GM18502 (cell line): ENCODE results near the gene RUNX2.
"Not testable (repeated sequence)": the region's sequence is repeated elsewhere in the genome, so short reads cannot be mapped to it uniquely, and the experiment has no call there.

Experiments
- ATAC-seq: cut with Tn5 transposase; IDR thresholded peaks from one replicate; pipeline ENCODE4 v1.9.1; 2021; ENCODE audit warnings: mild to moderate bottlenecking; ENCODE audit not compliant: unreplicated experiment, poor library complexity

RUNX2 gene

DNA sequence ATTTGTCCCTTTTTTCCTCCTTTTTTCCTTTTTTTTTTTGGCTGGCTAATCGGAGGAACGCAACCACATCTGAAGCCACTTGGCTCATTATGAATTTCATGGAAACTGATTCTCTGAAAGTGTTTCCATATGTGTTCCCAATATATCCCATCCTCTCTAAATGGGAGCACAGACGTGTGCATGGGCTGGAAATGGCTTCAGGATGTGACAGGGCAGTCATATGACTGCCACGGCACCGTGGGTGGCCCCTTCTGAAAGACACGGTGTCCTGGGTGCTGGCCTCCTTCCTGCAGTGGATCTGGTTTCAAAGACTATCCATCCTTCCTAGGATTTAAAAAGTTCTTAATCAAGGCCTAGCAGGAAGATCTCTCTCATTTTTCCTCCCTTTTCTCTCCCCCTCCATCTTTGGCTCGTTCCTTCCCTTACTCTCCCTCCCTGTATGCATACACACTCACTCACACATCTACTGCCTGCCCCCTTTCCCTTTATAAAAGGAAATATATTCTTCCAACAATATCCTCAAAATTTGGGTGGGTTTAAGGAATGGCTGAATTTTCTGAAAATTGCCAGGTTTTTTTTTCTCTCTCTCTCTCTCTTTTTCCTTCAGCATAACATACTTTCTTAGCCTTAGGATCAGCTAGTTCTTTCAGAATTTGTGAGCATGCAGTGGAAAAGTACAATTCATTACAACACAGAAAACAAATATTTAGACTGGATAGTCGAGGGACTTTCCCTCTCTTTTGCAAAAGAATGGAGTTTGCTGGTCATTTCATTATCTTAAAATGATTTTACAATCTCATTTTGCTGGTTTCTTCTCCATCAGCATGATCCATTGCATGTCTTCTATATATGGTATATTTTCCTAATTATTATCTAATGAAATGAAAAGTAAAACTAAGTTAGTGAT lies 210.8 kb downstream of the RUNX2 start:
- no peak for ATAC-seq

DNA sequence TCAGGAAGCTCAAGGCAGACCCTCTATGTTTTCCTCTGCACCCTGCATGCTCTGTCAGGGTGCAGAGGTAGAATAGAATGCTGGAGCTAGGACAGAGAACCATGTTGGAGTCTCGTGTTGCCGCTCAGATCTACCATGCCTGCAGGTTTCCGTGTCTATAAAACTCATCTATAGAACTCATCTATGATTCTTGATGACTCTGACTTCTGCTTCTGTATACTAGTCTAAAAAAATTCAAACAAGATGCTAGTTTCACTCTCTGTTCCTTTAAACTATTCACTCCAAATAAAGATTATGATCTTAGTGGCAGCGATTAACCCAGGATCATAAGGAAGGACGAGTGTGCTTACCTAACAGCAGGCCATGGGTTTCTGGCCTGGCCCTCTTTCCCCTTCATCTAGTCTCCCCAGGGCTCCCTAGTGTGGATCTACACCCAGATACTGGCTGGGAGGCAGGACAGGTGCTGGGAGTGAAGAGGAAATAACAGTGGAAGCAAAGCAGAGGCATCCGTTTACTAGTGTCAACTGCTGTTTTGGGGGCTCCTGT lies 212.3 kb downstream of the RUNX2 start:
- no peak for ATAC-seq

GRCh38 chr6:45541934-45542333 lies 213.8 kb downstream of the RUNX2 start:
- ATAC-seq = no peak

DNA sequence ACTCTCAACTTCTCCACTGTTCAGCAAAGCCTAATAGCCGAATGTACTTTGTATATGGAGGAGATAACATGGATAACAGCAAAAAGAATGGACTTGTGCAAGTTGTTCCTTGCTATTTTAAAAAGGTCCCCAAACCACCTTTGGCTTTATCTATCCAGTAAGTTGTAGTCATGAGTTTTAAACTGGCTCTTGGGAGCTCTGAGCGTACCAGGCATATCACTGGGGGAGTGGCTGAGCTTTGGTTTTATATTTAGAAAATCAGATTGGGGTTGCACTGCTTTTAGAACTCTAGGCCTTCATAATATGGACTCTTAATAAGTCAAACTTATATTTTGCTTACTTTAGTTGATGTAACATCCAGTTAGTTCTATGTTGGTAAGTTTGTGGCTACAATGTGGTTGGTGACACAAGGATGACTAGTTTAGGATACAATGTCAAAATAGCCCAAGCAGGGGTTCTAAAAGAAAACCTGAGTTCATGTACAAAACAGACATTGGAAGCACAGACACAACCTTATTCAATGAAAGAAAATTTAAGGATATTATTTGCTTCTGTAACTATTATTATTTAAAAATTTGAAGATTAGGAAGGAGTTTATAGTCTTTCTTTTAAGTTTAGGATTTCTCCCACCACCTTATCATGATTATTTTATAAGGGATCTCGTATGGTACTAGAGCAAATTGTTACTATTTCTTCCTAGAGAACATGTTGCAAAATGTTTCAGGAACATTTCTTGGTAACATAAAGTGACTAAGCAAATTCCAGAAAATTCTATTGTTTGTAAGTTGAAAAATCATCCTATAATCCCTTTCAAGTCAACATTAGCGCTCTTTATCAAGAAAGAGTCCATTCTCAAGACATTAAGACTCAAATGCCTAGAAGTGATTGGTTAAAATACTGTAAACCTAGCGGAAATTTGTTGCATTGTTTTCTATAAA lies 215.4 kb downstream of the RUNX2 start:
- no peak for ATAC-seq

DNA sequence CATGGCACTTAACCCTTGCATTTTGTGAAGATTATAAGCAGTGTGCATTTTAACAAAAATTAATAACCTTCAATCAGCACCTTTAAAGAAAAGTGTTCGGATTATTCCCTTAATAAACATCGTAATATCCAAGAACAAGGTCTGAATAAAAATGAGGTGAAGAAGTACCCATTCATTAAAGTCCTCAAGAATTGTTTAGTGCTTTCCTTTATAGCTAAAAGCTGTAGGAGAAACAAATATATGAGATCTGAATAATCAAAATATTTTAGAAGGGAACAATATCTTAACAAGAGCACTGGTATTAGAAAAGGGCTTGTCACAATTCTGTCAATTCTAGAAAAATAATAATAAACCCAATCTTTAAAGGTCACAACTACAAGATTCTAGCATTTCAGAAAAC lies 217.3 kb downstream of the RUNX2 start:
- no peak for ATAC-seq

GRCh38 chr6:45548657-45549515 lies 220.8 kb downstream of the RUNX2 start:
- peak; percentile 94 for ATAC-seq

GRCh38 chr6:45552536-45552935 lies 224.4 kb downstream of the RUNX2 start:
- no peak for ATAC-seq

- ATAC-seq = no peak
Measured at GRCh38 chr6:45553730-45554344, 225.7 kb downstream of the RUNX2 start.

DNA sequence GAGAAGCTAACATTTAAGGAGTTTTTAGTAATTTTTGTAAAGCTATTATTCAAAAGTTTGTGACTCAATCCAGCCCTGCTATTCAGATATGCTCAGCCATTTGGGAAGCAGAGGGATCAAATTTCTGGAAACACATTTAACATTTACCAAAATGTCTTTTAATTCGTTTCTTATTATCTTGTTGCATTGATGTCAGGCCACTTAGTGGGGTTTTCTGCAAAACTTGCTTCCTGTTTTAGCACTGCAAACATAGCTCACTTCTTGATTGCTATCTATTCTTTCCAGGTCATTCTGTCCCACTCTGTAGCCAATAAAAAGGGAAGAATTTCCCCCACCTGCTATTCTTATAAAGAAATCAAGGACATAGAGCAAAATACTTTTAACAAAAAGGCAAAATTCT lies 226.5 kb downstream of the RUNX2 start:
- no peak for ATAC-seq

GRCh38 chr6:45555981-45556771 lies 228.0 kb downstream of the RUNX2 start:
- no peak for ATAC-seq

- no peak for ATAC-seq
Measured at GRCh38 chr6:45556828-45557227, 228.7 kb downstream of the RUNX2 start.

GRCh38 chr6:45557454-45557853 lies 229.3 kb downstream of the RUNX2 start:
- ATAC-seq = no peak

DNA sequence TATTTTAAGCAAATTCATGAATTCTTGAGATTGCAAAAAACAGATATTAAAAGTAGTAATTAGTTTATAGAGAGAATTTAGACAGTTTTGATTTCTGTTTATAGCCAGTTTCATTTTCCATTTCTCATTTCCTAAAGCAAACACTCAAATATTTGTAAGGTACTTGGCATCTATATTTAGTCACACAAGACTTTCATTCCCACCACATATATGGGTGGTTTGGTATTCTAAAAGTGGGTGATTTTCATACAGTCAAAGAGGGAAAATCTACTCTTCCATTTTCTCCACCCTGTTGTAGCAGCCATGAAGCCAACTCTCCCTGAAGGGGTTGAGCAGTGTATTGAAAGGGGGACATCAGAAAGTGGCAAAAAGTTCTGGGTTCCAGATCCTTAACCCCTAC lies 230.7 kb downstream of the RUNX2 start:
- peak; percentile 68 for ATAC-seq

GRCh38 chr6:45560321-45560820 lies 232.2 kb downstream of the RUNX2 start:
- ATAC-seq = not testable (repeated sequence)

DNA sequence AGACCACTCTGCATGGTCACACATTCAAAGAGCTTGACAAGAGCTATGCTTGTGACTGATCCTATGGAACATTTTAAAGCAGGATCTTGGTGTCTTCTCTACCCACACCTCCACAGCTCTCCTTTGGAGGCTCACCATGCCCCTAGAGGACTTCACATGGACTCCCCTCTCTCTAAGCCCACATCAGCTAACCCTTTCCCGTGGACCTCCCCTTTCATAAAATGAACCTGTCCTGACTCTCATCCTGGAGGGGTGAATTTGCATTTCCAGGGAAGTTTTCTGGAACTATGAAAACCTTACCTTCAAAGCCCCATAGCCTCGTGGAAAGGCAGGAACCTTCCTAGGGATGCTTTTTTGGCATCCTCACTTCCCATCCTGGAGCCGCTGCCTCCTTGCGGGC lies 234.0 kb downstream of the RUNX2 start:
- ATAC-seq = no peak

GRCh38 chr6:45563041-45563440 lies 234.9 kb downstream of the RUNX2 start:
- no peak for ATAC-seq

- ATAC-seq = no peak
Measured at GRCh38 chr6:45563844-45564243, 235.7 kb downstream of the RUNX2 start.

DNA sequence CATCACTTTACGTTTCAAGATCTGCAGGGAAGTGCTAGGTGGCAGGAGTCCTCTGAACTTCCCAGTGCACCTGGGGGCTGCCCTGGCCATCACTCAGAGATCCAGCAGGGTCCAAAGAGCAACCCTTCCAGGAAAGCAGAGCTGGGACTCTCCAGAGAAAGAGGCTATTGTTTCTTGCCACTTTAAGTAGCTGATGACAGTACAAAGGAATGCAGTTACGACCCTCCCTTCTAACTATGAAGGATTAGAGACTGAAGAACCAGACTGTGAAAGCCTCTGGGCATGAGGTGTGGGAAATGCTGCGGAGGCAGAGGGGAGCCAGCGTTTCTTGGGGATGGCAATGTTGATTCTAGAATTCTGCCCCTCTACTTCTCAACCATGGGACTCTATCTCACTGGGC lies 238.8 kb downstream of the RUNX2 start:
- no peak for ATAC-seq

- ATAC-seq = no peak
Measured at GRCh38 chr6:45567879-45568278, 239.7 kb downstream of the RUNX2 start.
